ENCODE measurements around the gene GATM. TPM values are rescaled to one million over a fixed set of nuclear protein-coding genes. Genes with fewer than 3 reads are reported as not detected.

The GATM gene
- total and polyA plus RNA-seq, 2 of the 4 experiments (the other 2 are of a cell fraction) = 0.10 to 0.18 TPM

DNA sequence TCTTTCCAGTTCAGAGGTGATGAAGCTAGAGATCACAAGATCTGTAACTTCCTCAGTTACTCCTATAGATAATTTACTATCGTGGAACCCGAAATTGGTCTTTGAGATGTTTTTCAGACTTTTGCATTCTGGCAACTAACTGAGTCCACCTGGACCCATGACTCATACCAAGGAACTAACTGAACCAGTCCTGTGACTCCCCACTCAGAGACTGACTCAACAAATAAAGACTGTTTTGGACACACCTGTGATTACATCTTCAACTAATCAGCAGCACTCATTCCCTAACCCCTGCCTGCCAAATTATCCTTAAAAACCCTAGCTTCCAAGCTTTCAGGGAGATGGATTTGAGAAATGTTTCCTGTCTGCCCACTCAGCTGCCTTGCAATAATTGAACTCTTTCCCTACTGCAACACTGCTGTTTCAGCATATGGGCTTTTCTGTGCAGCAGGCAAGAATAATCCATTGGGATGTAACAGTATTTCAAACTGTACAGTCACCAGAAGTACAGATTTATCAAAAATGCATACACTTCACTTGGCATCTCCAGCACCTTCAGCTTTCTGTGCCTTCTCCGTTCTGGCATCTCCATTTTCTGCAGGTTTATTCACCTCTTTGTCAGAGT lies 57.7 kb downstream of the GATM start:
- Histone ChIP-seq H4K20me1 (ENCODE audit: insufficient read depth, low read length) (no peaks in the 10 kb centered on the region), H2BK5ac (ENCODE audit: low read depth, low read length, poor library complexity, severe bottlenecking) (no peak overlapping the region), H3K9ac (ENCODE audit: low read depth, low read length) (no peak overlapping the region), H3K56ac (ENCODE audit: extremely low read depth, insufficient read depth, low read length) (no peak overlapping the region), H2BK20ac (ENCODE audit: low read depth, low read length) (no peak overlapping the region), H3K23ac (ENCODE audit: low read depth, low read length) (no peak overlapping the region), H2BK120ac (ENCODE audit: low read depth, low read length) (no peak overlapping the region), H3K4me1 (ENCODE audit: control insufficient read depth, insufficient read depth, low read length) (no peaks in the 10 kb centered on the region), H4K8ac (ENCODE audit: low read depth in 2 of 2, low read length in 2 of 2) (no peak overlapping the region), H2AK5ac (ENCODE audit: low read depth, low read length) (no peak overlapping the region), H3K27me3 (ENCODE audit: control insufficient read depth, insufficient read depth, low read length) (no peaks in the 10 kb centered on the region), H2AK9ac (replicated peaks; ENCODE audit: low read depth, low read length, poor library complexity) (no peak overlapping the region), H2AFZ (replicated peaks; ENCODE audit: low read length, poor library complexity) (no peak overlapping the region), H4K91ac (ENCODE audit: insufficient read depth, low read depth, low read length) (no peak overlapping the region), H3K36me3 (ENCODE audit: control insufficient read depth, insufficient read depth, low read length) (no peaks in the 10 kb centered on the region), H3K9me3 (ENCODE audit: control insufficient read depth, insufficient read depth, low read length) (no peaks in the 10 kb centered on the region), H3K4ac (ENCODE audit: low read depth, low read length) (no peak overlapping the region), H3K27ac (ENCODE audit: insufficient read depth, low read length) (no peak overlapping the region), H3K4me3 (ENCODE audit: insufficient read depth, low read depth, low read length) (no peak overlapping the region), H3K79me1 (ENCODE audit: low read depth in 1 of 2, low read length in 2 of 2) (no peaks in the 10 kb centered on the region), H3K18ac (ENCODE audit: low read depth, low read length) (no peak overlapping the region), H3K4me2 (ENCODE audit: low read depth, low read length) (no peak overlapping the region), H4K5ac (ENCODE audit: low read depth, low read length) (no peak overlapping the region), H2BK15ac (ENCODE audit: low read depth, low read length) (no peak overlapping the region), H3K14ac (replicated peaks; ENCODE audit: low read depth, low read length) (no peak overlapping the region), H3K9me1 (ENCODE audit: insufficient read depth, low read length) (no peaks in the 10 kb centered on the region)
- ChIA-PET CTCF (no interaction called here), POLR2A (ENCODE audit: unreplicated experiment) (no interaction called here)
- intact Hi-C loops (cut with micrococcal nuclease) (no loop called here), dilution Hi-C loops (cut with HindIII; ENCODE audit: low sequenced_read_pairs, unreplicated experiment) (no loop called here), in situ Hi-C loops (cut with MboI; ENCODE audit: low sequenced_read_pairs) (no loop called here)
- DNase-seq (no peak), ATAC-seq (ENCODE audit: low read depth) (no peak)
- no TSS peak for BruUV-seq (replicated peaks)
- no peak for TF ChIP-seq POLR2A (IDR thresholded peaks at IDR 0.05; ENCODE audit: low read depth, low read length)
- TF ChIP-seq, protein P1, sequence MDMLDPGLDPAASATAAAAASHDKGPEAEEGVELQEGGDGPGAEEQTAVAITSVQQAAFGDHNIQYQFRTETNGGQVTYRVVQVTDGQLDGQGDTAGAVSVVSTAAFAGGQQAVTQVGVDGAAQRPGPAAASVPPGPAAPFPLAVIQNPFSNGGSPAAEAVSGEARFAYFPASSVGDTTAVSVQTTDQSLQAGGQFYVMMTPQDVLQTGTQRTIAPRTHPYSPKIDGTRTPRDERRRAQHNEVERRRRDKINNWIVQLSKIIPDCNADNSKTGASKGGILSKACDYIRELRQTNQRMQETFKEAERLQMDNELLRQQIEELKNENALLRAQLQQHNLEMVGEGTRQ (IDR thresholded peaks at IDR 0.05; ENCODE audit: low read depth, low read length) = no peak
- TF ChIP-seq, protein P2, sequence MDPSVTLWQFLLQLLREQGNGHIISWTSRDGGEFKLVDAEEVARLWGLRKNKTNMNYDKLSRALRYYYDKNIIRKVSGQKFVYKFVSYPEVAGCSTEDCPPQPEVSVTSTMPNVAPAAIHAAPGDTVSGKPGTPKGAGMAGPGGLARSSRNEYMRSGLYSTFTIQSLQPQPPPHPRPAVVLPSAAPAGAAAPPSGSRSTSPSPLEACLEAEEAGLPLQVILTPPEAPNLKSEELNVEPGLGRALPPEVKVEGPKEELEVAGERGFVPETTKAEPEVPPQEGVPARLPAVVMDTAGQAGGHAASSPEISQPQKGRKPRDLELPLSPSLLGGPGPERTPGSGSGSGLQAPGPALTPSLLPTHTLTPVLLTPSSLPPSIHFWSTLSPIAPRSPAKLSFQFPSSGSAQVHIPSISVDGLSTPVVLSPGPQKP (IDR thresholded peaks at IDR 0.05; ENCODE audit: borderline replicate concordance, low read depth, low read length) = no peak
- no peak for TF ChIP-seq MAZ (IDR thresholded peaks at IDR 0.05; ENCODE audit: borderline replicate concordance, low read depth, low read length)
- no peak for TF ChIP-seq RCOR1 (IDR thresholded peaks at IDR 0.05; ENCODE audit: insufficient replicate concordance, low read length)
- no peak for TF ChIP-seq SMC3 (IDR thresholded peaks at IDR 0.05; ENCODE audit: low read depth, low read length)
- no peak for TF ChIP-seq CTCF (conservative IDR thresholded peaks at IDR 0.05; ENCODE audit: low read depth, low read length)
- no peak for TF ChIP-seq MAFK (IDR thresholded peaks at IDR 0.05; ENCODE audit: low read depth, low read length)
- no peak for TF ChIP-seq BHLHE40 (IDR thresholded peaks at IDR 0.05; ENCODE audit: low read depth, low read length)
- no peak for TF ChIP-seq RAD21 (IDR thresholded peaks at IDR 0.05; ENCODE audit: low read length)
- no peak for TF ChIP-seq RFX5 (IDR thresholded peaks at IDR 0.05; ENCODE audit: low read depth, low read length)
- TF ChIP-seq CHD1 (IDR thresholded peaks at IDR 0.05; ENCODE audit: low read depth, low read length) = no peak
- no peak for TF ChIP-seq NFE2L2 (IDR thresholded peaks at IDR 0.05; ENCODE audit: low read depth, low read length)
- no peak for TF ChIP-seq MXI1 (IDR thresholded peaks at IDR 0.05; ENCODE audit: borderline replicate concordance, low read depth, low read length)
- TF ChIP-seq FOS (IDR thresholded peaks at IDR 0.05; ENCODE audit: low read depth, low read length) = no peak
- no peak for TF ChIP-seq CEBPB (IDR thresholded peaks at IDR 0.05; ENCODE audit: low read depth, low read length)
- WGBS, 2 experiments (ENCODE audit: extremely low coverage in 2 of 2, insufficient read length in 1 of 2) = no CpG with 5 or more reads among the region's 3 CpGs
